HG03342 (cell line): ENCODE data around the gene LILRA5.
"Not testable (repeated sequence)": the region's sequence is repeated elsewhere in the genome, so short reads cannot be mapped to it uniquely, and the experiment has no call there.

Experiments used
- ATAC-seq: cut with Tn5 transposase; IDR thresholded peaks from one replicate; pipeline ENCODE4 v1.9.1; 2021; ENCODE audit warnings: mild to moderate bottlenecking, moderate library complexity; ENCODE audit not compliant: unreplicated experiment

The LILRA5 gene

DNA sequence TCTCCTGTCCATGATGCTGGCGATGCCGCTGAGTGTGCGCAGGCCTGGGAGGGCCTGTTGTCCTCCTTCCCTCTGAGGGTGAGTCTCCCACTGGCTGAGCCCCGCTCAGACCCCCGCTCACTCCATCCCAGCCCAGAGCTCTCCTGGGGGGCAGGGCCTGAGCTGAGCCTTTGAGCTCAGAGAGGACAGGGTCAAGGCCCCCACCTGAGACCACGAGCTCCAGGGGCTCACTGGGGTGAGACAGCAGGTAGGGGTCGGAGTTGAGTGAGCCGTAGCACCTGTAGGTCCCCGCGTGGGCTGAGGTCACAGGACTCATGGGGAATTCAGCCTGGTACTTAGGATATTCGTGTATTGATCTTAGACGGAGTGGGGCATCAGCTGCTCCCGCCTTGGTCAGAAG, 34.9 kb downstream of the LILRA5 start:
- not testable (repeated sequence) for ATAC-seq

DNA sequence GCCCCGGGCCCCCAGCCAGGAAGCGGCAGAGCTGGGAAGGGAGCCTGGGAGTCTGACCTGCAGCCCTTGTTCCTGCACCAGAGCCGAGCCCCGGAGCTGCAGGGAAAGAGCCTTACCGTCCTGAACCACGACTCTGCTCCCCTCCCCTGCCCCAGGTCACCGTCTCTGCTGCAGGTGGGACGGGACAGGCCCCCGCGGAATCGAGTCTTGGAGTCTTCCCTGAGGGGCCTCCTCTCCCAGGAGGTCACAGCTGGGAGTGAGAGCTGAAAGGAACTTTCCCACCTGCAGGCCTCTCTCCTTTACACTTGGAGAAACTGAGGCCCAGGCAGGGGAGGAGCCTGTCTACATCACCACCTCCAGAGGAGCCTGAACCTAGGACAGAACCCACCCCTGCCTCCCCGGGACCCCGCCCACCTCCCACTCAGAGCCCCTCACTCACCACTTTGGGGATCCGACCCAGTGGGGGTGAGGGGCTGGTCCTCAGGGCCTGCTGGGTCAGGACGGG, 35.8 kb downstream of the LILRA5 start:
- ATAC-seq: not testable (repeated sequence)

DNA sequence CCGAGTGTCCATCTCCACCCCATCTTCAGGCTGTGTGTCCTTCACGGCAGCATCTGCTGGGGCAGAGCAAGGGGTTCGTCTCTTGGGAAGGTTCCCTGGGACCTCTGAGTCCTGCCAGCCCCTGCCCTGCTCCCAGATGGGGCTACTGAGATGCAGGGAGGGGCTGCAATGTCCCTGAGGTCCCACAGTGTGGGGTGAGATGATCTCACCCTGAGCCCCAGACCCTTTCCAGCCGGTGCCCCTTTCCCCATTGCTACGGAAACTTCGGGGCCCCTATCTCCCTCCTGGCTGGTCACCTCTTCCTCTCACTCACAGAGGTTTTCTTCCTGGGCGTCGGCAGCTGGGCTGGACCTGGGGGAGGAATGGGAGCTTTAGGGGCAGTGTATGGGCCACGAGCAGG, 37.0 kb downstream of the LILRA5 start:
- ATAC-seq: no peak

DNA sequence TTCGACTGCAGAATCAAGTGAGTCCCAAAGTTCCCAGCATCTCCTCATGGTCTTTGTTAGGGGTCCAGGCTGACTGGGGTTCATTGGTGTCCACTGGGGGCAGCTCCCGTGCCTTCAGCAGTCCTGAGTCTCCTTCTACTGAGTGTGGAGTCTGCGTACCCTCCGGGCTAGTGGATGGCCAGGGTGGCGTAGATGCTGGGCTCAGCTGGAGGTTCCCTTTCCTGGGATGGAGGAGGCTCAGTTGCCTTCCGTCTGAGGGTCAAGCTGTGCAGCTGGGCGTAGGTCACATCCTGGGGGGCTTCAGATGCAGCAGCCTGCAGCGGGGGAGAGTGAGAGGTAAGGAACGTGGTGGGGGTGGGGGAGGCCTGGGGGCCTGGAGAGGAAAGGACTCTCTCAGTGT, 38.5 kb downstream of the LILRA5 start:
- ATAC-seq: not testable (repeated sequence)

DNA sequence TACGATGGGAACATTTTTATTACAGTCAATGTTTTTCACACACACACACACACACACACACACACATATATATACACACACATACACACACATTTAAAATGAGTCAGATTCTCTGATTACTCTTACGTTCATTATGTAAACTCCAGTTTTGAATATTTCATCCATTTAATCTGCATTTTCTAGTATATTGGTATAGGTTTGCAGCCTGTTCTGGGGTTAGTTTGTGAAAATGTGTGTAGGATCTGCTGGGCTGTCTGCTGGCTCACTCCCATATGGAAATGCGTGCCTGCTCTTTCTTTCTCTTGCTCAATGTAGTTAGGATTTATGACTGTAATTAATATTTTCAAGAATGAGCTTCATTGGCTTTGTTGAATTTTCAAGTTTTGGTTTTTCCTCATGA, 39.1 kb downstream of the LILRA5 start:
- ATAC-seq: no peak

DNA sequence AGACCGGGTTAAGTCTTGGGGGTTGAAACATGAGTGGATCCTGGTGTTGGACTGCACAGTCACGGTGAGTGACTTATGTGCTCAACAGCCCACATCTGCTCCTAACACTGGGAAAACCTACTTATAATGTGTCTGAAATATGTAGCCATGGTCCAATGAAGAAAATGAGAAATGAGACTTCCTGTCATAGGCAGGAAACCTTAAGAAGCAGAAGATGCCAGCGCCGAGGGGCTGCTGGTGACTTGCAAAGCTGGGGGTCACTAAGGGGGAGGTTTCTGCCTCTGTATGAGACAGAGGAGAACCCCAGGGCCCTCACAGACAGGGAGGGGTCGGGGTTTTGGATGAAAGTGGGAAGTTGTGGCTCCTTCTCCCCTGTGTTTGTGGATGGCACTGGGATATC, 40.8 kb downstream of the LILRA5 start:
- ATAC-seq: not testable (repeated sequence)

DNA sequence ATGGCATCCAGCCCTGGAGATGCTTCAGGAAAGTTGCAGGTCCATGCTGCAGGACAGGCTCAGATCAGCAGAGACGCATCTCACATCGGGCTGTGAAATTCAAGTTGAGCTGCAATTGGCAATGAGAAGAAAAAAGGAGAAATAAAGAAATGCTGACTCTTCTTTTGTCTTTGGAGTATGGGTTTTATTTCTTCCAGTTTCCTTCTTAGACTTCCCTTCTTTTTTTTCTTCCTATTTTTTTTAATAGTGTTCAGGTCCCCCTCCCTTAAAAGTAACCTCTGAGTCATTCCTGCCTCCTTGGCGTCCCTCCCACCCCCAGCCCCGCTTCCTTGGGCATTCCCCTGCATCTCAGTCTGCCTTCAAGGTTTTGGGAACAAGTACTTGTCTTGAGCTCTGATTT, 41.4 kb downstream of the LILRA5 start:
- not testable (repeated sequence) for ATAC-seq

DNA sequence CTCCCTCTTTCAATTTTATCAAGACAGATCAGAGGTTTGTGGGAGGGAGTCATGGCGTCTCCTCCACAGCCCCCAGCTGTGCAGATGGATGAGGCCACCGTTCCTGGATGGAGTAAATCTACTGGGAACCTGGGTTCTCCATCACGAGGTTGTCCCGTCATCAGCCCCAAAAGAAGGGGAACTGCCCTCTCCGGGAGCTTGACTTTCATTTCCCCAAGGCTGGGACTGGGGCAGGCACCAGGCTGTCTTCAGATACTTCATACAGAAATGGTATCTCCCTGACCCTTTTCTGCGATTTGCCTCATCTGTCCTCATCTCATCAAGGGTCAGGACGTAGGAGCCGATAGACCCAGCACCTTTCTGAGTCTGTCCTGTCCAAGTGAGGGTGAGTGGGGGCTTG, 41.9 kb downstream of the LILRA5 start:
- ATAC-seq: no peak

DNA sequence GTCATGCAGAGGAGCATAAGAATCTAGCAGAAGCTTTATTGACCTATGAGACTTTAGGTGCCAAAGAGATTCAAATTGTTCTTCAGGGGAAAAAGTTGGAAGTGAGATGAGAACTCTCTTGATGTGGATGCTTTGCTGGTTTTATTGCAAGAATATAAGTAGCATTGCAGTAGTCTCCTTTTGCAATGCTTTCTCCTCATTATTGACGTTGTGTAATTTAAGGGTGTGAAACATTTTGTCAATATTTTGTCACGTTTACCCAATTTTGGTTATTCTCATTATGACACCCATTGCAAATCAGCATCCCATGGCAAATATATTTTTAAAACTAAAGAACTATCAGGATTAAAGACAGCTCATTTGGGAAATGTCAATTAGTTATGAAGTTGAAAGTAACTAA, 44.0 kb downstream of the LILRA5 start:
- no peak for ATAC-seq

DNA sequence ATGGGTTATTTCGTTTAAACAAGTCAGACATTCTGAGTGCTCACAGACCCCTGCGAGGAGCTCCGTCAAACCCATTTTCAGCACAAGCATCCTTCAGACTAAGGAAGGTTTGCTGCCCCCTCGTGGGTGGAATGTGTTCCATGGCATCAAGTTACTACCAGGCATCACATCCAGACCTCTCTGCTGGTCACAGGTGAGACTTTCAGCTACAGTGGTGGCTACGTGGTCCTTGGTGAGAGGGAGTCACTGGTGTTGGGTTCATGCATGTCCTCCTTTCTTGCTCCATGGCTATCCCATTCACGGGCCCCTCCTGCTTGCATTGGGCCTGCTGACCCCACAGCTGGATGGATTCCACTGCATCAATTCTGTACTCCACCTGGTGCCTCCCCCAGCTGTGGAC, 46.8 kb downstream of the LILRA5 start:
- ATAC-seq: no peak

DNA sequence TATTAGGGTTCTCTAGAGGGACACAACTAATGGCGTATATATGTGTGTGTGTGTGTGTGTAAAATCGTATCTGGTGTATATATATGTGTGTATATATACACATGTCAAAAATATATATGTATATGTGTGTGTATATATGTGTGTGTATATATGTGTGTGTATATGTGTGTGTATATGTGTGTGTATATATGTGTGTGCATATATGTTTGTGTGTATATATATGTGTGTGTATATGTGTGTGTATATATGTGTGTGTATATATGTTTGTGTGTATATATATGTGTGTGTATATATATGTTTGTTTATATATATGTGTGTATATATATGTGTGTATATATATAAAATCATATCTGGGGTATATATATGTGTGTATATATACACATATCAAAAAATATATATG, 50.5 kb downstream of the LILRA5 start:
- ATAC-seq: no peak

DNA sequence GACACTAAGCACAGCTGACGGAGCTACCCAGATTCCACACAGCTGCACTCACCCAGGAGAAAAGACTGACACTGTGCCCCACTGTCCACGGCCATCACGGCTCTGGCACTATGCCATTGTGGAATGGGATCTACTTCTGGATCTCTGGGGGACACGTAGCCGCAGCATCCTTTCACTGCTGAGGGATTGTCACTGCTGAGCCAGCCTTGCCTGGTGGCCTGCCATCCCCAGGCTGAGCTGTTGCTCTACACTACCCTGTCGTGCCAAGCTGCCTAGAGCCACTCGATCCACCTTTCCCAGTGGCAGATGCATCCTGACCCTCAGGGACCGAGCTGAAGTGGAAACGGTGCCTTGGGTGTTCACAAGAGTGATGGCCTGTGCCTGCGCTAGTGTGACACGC, 50.9 kb downstream of the LILRA5 start:
- ATAC-seq: no peak

DNA sequence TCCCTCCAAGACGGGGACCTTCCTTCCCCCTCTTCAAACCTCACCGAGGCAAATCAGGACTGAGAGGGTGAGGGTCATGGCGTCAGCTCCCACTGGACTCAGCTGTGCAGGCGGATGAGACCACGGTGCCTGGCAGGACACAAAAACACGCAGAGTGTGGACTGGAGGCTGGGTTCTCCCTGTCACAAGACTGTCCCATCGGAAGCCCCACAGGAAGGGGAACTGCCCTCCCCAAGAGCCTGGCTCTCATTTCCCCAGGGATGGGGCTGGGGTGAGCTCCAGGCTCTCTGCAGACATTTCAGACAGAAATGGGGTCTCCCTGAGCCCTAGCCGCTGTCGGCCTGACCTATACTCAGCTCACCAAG, 55.9 kb downstream of the LILRA5 start, which contains the start of gene LILRB5:
Gene LILRB5, minus strand, starts transcription at position 158 of the 365 bp plus-strand sequence. Its CDS starts 80 bp downstream, at position 78.
- no peak for ATAC-seq
